Stromal cell of bone marrow (primary cell): Measurements from ENCODE around the gene POLR3H.
A peak's percentile ranks its signal among the peaks of the same experiment; 100 is the strongest.

Experiments
- DNase-seq: peaks from one replicate; pipeline ENCODE4 v3.0.0-alpha.2; 2012; ENCODE audit warnings: low read depth

Gene POLR3H

GRCh38 chr22:41516462-41516861, 27.8 kb downstream of the POLR3H start:
- DNase-seq: no peak

- no peak for DNase-seq
These were observed 30.9 kb downstream of the POLR3H start for GRCh38 chr22:41513391-41513790.

- no peak for DNase-seq
These were observed 31.7 kb downstream of the POLR3H start for GRCh38 chr22:41512421-41513194.

- DNase-seq: no peak
These were observed 32.7 kb downstream of the POLR3H start for GRCh38 chr22:41511521-41511968.

DNA sequence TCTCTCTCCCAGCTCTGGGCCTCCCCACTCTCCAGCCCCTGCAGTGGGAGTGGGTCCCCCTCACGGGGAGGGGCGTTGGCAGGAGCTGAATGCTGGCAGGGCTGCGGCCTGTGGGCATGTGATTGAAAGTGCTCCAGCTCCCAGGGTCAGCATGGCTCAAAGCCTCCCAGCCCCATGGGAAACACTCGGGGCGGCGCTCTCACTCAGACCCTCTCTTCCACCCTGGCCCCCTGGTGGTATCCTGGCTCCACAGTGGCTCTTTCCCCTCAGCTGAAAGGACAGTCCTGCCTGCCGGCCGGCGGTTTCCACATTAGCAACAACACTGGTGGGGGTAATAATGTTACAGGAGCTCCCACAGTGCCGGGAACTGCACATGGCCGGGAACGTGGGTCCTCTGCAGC, 35.5 kb downstream of the POLR3H start:
- DNase-seq: no peak

GRCh38 chr22:41507330-41508063, 36.8 kb downstream of the POLR3H start:
- DNase-seq: no peak

- no peak for DNase-seq
These were observed 38.6 kb downstream of the POLR3H start for GRCh38 chr22:41505511-41506220.

DNA sequence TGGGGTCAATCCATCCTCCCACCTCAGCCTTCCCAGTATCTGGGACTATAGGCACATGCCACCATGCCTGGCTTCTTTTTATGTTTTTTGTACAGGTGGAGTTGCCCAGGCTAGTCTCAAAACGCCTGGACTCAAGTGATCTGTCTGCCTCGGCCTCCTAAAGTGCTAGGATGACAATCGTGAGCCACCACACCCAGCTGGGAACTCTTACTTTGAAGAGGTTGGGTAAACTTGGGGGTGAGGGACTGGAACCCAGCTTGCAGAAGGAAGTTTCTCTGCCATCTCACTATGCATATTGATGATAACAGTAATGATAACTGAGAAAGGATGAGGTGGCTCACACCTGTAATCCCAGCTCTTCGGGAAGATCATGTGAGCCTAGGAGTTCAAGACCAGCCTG, 39.5 kb downstream of the POLR3H start:
- DNase-seq: no peak

DNA sequence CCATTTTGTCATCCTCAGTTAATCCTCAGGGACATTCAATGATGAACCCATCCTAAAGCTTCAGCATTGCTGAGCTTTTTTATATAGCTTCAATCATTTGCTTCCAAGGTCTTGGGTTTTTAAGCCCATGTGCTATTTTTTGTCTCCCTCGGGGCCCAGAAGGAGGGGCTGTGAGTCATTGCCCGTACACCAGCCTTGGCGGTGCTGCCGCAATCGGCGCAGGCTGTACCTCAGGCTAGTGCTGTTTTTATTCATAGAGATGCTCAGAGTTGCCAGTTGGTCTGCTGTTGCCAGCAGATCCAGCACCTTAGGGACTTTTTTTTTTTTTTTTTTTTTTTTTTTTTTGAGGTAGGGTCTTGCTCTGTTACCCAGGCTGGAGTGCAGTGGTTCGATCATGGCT, 39.9 kb downstream of the POLR3H start:
- DNase-seq: peak; percentile 82

DNA sequence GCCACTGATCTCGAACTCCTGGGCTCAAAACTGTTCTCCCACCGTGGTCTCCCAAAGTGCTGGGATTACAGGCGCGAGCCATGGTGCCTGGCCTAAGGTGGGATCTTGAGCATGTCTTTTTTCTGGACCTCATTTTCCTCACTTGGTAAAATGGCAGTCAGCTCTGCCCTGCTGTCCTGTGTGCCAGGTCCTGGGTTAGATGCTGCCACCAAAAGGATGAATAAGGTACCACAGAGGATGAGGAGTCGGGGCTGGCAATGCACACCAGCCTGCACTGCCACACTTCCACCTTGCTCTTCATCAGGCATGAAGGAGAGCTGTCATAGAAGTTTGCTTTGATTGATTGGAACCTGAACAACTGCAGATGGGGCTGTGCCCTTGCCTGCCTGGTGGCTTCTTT, 43.1 kb downstream of the POLR3H start:
- DNase-seq: no peak

GRCh38 chr22:41500303-41500702, 44.0 kb downstream of the POLR3H start:
- no peak for DNase-seq

DNA sequence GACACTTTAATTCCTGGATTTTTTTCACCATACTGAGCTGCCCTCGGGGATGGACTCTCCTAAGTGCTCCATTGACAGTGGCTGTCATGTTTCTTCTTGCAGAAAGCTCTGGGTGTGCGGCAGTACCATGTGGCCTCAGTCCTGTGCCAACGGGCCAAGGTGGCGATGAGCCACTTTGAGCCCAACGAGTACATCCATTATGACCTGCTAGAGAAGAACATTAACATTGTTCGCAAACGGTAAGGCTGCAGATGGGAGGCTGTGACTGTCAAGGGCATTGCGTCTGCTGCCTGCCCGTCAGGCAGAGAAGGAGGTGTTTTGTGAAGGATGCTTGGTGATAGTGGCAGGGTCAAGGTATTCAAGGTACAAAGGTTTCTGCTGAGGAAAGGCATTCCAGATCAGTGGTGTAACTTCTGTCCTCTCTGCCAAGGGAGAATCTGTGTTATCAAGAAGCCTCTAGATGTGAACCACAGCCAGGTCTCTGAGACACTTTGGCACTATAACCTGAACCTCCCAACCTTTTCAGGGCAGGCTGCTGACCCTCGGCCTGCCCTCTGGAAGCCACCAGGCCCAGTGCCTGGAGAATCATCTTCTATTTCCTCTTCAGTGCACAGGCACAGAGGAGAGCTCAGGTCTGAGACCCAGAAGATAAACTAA, 44.5 kb downstream of the POLR3H start:
- no peak for DNase-seq

GRCh38 chr22:41498303-41498835, 45.9 kb downstream of the POLR3H start:
- DNase-seq: no peak

- no peak for DNase-seq
These were observed 52.7 kb downstream of the POLR3H start for GRCh38 chr22:41491374-41492100.

- no peak for DNase-seq
These were observed 55.5 kb downstream of the POLR3H start for GRCh38 chr22:41488596-41489385.

DNA sequence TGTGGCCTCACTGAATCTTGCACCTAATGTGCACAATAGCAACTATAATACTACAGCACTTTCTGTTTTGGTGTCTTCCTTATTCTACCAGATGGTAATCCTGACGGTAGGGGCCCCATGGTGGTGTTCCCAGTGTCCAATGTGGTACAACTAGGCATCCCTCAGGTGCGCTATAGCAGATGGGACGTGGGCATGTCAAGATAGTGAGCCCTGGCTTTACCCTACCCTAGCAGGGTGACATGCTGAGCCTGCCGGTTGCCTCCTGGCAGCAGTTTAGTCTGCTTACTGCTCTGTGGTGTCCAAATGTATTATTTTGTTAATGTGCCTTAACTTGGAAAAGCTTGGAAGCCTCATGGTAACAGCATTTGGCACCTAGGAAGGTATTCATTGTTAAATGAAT, 56.2 kb downstream of the POLR3H start:
- no peak for DNase-seq

- no peak for DNase-seq
These were observed 57.0 kb downstream of the POLR3H start for GRCh38 chr22:41487037-41487935.

- DNase-seq: no peak
These were observed 59.2 kb downstream of the POLR3H start for GRCh38 chr22:41485033-41485432.

DNA sequence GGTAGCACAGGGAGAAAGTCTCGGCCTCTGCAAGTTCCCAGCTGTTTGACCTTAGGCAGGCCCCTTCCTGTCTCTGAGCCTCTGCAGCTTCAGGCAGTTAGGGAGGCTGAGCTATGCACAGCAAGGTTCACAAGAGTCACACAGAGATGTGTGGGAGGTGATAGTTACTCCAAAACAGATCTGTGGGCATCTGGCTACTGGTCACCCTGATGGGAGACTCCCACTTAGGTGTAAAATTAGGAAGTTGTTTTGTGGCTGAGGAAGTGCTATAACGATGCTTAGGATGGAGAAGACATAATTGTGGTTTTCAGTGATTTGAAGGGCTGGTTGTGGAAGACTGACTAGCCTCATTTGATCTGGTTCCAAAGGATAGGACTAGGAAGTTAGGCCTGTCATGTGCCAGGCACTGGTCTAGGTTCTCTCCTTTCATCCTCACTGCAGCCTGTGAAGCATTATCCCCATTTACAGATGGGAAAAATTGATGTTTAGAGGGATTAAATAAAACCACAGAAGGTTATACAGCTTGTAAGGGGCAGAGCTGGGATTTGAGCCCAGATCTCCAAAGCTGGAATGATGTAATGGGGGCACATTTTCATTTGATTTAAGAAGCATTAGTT, 61.8 kb downstream of the POLR3H start:
- DNase-seq: peak; percentile 56
